Measurements from ENCODE around the gene NUCB1. TPM values are rescaled to one million over a fixed set of nuclear protein-coding genes. Genes with fewer than 3 reads are reported as not detected.
A peak's percentile ranks its signal among the peaks of the same experiment; 100 is the strongest.

The NUCB1 gene
- total RNA-seq, 1 donor from 2014 or later = 250 TPM

GRCh38 chr19:48933382-48933932 is 33.3 kb downstream of the NUCB1 start, which contains the start of gene DHDH:
DHDH (plus strand) TSS chr19:48933699; CDS start chr19:48933722, 23 bp downstream.
- no peak for TF ChIP-seq CTCF (conservative IDR thresholded peaks at IDR 0.05; ENCODE audit: low read depth, low read length)
- H3K4me3 ChIP-seq (ENCODE audit: low read depth, low read length) = peak within 1 kb of the TSS; percentile 59
- DNase-seq (ENCODE audit: low read depth) = no peak

- no peak for DNase-seq (ENCODE audit: low read depth)
- no peak overlapping the region for H3K4me3 ChIP-seq (ENCODE audit: low read depth, low read length)
- no peak for TF ChIP-seq CTCF (conservative IDR thresholded peaks at IDR 0.05; ENCODE audit: low read depth, low read length)
Observed at GRCh38 chr19:48934837-48935236, 34.7 kb downstream of the NUCB1 start.

- H3K4me3 ChIP-seq (ENCODE audit: low read depth, low read length) = no peak overlapping the region
- no peak for DNase-seq (ENCODE audit: low read depth)
- no peak for TF ChIP-seq CTCF (conservative IDR thresholded peaks at IDR 0.05; ENCODE audit: low read depth, low read length)
Observed at GRCh38 chr19:48935864-48936263, 35.8 kb downstream of the NUCB1 start.

GRCh38 chr19:48938256-48938655 is 38.1 kb downstream of the NUCB1 start:
- H3K4me3 ChIP-seq (ENCODE audit: low read depth, low read length) = no peak overlapping the region
- no peak for DNase-seq (ENCODE audit: low read depth)
- TF ChIP-seq CTCF (conservative IDR thresholded peaks at IDR 0.05; ENCODE audit: low read depth, low read length) = no peak

- no peak for TF ChIP-seq CTCF (conservative IDR thresholded peaks at IDR 0.05; ENCODE audit: low read depth, low read length)
- no peak overlapping the region for H3K4me3 ChIP-seq (ENCODE audit: low read depth, low read length)
- DNase-seq (ENCODE audit: low read depth) = no peak
Observed at GRCh38 chr19:48940902-48941301, 40.8 kb downstream of the NUCB1 start.

GRCh38 chr19:48943081-48943480 is 43.0 kb downstream of the NUCB1 start:
- DNase-seq (ENCODE audit: low read depth) = no peak
- no peak for TF ChIP-seq CTCF (conservative IDR thresholded peaks at IDR 0.05; ENCODE audit: low read depth, low read length)
- H3K4me3 ChIP-seq (ENCODE audit: low read depth, low read length) = no peak overlapping the region

GRCh38 chr19:48945415-48945814 is 45.3 kb downstream of the NUCB1 start:
- DNase-seq (ENCODE audit: low read depth) = no peak
- no peak overlapping the region for H3K4me3 ChIP-seq (ENCODE audit: low read depth, low read length)
- TF ChIP-seq CTCF (conservative IDR thresholded peaks at IDR 0.05; ENCODE audit: low read depth, low read length) = no peak

Data from epithelial cell of proximal tubule (primary cell).